KOPT-K1 (cell line): ENCODE data around the gene ADI1.

ENCODE experiments used
- H3K27ac ChIP-seq: fragments of 200-600 bp; sonication (generic); 2 replicates; pipeline ENCODE4 v1.5.1; 2016; ENCODE audit warnings: antibody characterized with exemption, mild to moderate bottlenecking, low read depth, low read length; ENCODE audit not compliant: poor library complexity, severe bottlenecking
- H3K36me3 ChIP-seq: fragments of 200-600 bp; sonication (generic); 2 replicates; pipeline ENCODE4 v1.5.1; 2017; ENCODE audit warnings: antibody characterized with exemption, mild to moderate bottlenecking, low read length, moderate library complexity; ENCODE audit not compliant: insufficient read depth
- H3K9me3 ChIP-seq: fragments of 200-600 bp; sonication (generic); 2 replicates; pipeline ENCODE4 v1.5.1; 2017; ENCODE audit warnings: antibody characterized with exemption, low read length, mild to moderate bottlenecking; ENCODE audit not compliant: insufficient read depth, poor library complexity, severe bottlenecking

The ADI1 gene

DNA sequence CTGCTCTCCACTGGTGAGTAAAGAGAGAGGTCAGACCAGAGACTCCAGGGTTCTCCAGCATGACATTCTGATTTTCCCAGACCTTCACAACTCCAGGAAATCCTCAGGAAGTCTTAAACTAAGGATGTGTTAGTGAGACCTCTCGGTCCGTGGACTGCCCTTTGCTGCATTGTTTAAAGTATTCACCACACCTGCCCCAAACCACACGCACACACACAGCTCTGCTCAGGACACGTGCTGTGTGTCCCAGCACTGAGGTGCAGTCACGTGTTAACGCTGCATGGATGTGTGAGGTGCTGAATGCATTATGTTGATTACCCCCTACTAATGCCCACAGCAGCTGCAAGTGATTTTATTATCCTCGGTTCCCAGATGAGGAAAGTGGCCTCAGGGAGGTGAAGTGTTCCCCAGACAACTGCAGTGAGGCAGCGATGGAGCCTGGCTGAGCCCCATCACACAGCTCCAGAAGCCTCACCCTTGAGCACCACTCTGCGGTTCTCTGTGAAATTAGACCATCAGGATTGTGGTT, 71.5 kb downstream of the ADI1 start:
- Histone ChIP-seq H3K27ac (no peak overlapping the region), H3K36me3 (peaks cover 96% of the 10 kb centered on the region), H3K9me3 (no peaks in the 10 kb centered on the region)
